Stimulated activated CD8-positive, alpha-beta memory T cell treated with anti-CD3 and anti-CD28 coated beads, Interleukin-15, amount 100 ng/mL, for 1 hour (primary cell): ENCODE data around the gene CACNA2D3.
"Not testable (repeated sequence)": the region's sequence is repeated elsewhere in the genome, so short reads cannot be mapped to it uniquely, and the experiment has no call there.

Experiments
- DNase-seq: peaks from one replicate; pipeline ENCODE4 v3.0.0-alpha.2; 2020; ENCODE audit warnings: low read depth

Gene CACNA2D3

GRCh38 chr3:54573858-54574257, 451.5 kb downstream of the CACNA2D3 start:
- no peak for DNase-seq

DNA sequence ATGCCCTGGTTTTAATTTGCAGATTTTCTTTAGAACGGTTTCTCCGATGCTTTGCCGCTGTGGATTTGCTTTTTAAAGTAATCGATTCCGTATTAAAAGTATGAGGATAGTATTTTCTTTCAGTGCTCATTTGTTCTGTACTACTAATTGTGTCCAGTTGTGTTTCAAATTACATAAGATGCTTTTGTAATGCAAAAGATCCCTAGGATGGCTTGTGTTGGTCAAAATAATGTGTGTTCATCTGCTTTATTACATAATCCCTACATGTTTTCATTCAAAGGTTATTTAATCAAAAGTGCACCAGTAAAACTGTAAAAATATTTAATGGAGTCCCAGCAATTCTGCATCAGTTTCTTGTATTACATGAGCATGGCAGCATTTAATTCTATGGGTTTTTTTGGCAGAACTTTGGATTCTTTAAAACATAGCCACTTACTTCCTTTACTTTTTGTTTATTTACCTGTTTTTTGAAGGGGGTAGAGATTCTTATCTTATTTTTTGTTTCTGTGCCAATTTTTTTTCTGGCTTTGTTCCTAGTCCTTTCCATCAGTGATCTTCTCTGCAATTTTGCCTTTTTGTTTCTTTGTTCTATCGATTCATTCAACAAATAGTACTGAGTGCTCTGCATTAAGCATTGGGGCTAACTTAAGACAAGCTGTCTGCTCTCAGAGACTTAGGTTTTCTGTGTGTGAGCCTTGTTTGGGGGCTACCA, 452.7 kb downstream of the CACNA2D3 start:
- DNase-seq, result no peak

GRCh38 chr3:54575618-54575960, 453.2 kb downstream of the CACNA2D3 start:
- DNase-seq, result no peak

- DNase-seq, result no peak
Observed at GRCh38 chr3:54577313-54577712, 455.0 kb downstream of the CACNA2D3 start.

DNA sequence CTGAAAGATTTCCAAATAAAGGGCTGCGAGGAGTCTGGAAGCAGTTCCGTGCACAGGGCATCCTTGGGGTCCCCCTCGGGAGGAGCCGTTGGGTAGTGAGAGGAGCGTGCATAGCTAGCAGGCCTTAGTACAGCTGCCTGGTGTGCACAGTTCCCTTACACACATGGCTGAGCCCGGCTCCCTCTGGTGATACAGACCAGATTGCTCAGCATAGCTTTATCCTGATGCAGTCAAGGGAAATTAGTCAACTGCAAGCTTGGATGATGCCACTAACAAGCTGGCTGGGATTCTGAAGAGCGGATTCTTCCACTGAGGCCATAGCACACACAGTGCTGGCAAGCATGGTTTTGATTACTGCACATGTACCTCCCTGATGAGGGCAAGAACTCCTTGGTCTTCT, 456.1 kb downstream of the CACNA2D3 start:
- DNase-seq, result no peak

GRCh38 chr3:54580453-54580852, 458.1 kb downstream of the CACNA2D3 start:
- no peak for DNase-seq

DNA sequence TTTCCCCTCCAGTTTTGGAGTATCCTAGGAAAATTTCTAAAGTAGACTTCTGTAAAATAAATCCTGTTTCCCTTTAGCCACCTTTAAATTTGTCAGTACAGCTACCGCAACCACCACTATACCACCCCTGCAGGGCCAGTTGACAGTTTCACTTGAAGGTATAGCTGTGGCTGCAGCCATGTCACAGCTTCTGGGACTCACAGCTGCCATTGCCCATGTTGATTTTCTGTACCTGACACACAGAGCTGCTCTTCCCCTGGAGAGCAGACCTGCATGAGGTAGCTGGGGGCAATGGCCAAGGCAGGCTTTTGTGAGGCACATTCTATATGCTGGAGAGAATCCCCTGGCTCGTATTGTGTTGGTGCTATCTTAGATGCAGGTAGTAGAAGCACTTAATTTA, 460.1 kb downstream of the CACNA2D3 start:
- DNase-seq, result no peak

- DNase-seq, result no peak
Observed at GRCh38 chr3:54591157-54591556, 468.8 kb downstream of the CACNA2D3 start.

DNA sequence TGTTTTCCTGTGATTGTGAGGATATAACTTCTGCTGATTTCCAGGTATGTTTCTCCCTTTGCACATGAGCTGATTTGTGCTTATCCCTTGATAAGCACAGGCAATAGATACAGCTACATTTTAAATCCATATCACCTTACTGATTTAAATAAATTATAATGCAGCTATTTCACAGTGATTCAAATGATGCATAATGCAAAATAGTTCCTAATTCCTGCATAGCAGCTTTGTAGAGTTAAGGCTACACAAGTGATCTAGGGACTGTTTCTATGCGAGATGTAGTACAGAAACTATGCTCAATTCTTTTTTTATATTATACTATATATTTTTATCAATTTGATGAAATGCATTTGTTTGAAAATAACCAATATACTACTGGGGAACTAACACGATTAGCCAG, 471.3 kb downstream of the CACNA2D3 start:
- no peak for DNase-seq

DNA sequence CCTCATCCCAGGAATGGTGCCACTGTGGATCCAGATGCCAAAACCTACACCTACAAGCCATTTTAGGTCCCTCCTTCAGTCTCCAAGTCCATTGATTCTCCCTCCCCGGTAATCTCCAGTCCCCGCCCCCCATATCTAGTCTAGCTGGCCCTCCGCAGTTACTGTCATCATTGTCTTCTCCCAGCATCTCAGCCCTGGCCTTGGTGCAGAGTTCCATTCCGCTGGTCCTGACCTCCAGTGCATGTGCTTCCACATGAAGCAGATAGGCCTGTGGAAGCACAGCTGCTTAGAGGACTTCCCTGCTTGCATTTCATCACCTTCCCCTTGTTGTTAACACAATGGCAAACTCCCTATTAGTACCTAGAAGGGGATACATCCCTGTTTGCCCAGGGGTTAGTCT, 473.7 kb downstream of the CACNA2D3 start:
- no peak for DNase-seq

DNA sequence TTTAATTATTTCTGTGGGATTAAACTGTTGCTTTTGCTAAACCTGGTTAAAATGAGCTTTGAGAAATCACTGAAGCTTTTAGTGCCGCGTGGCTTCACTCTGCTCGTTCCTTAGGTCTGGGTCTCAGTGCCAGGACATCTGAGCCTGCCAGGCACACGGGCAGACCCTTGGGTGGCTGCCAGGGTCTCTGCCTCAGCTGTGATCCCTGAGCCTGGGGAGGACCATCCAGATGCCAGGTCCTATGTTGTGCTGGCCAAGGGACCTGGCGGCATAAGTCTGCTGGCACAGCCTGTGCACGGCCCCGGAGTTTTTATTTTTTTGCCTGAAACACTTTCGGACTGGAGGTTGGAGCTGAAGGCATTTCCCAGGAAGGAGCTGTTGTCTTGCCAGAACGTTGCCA, 477.4 kb downstream of the CACNA2D3 start:
- DNase-seq, result no peak

- no peak for DNase-seq
Observed at GRCh38 chr3:54600441-54601204, 478.3 kb downstream of the CACNA2D3 start.

- no peak for DNase-seq
Observed at GRCh38 chr3:54604495-54604894, 482.1 kb downstream of the CACNA2D3 start.

GRCh38 chr3:54608041-54608440, 485.7 kb downstream of the CACNA2D3 start:
- no peak for DNase-seq

DNA sequence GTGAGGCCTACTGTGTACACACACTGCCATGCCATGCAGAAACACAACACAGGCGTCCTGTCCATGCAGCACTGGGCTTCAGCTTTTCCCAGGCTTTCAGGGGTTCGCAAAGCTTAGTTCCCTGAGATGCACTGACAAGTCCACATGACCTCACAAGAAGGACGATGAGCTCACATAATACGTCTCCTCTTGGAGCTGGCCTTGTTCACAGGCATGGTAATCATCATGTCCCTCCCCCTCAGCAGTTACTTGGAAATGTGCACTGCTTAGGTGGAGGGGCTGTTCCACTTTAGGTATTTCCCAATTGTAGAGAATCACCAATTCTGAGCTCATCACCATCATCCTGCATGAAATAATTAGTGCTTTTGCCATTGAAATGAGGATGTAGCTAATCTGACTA, 496.7 kb downstream of the CACNA2D3 start:
- no peak for DNase-seq

GRCh38 chr3:54619531-54619930, 497.2 kb downstream of the CACNA2D3 start:
- no peak for DNase-seq

GRCh38 chr3:54621184-54621583, 498.8 kb downstream of the CACNA2D3 start:
- DNase-seq, result no peak

DNA sequence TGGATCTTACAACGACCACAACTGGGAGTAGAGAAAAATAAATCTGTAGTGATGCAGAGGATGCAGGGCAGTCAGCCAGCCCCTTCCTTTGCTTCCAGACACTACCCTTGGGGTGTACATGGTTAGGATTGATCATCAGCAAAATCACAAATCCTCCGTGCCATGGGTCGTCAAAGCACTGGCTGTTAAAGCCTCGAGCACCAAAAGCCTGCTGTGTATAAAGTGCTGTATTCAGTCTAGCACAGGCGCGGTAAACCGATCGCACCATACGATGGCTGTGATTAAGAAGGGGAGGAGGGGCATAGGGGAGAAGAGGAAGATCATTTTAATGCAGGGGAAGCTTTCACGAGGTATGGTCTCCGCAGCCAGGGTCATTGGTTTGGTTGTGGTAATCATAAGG, 500.3 kb downstream of the CACNA2D3 start:
- DNase-seq, result no peak

GRCh38 chr3:54625805-54626787, 503.7 kb downstream of the CACNA2D3 start:
- no peak for DNase-seq

DNA sequence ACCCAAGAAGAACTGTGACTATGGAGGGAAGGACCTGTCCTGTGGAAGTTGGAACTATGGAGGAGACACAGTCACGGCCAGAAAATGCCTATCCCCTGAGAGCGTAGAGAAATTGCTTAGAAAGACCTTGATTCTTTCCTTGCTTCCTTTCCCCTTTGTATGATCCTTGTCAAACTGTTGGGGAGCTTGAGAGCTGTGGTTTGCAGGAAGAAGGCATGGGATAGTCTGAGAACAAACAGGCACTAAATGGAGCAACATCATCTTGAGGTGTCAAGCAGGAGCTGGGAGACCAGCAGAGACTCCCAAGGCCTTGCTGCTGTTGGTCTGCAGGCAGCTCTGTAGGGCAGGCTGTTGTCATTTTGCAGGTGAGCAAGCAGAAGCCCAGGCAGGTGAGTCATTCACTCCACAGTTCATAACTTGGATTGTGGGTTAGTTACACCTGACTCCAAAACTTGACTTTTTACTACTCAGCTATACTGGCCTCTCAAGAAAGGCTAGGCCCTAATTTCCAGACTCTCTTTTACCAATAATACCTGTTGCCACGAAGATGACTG, 506.6 kb downstream of the CACNA2D3 start:
- no peak for DNase-seq

DNA sequence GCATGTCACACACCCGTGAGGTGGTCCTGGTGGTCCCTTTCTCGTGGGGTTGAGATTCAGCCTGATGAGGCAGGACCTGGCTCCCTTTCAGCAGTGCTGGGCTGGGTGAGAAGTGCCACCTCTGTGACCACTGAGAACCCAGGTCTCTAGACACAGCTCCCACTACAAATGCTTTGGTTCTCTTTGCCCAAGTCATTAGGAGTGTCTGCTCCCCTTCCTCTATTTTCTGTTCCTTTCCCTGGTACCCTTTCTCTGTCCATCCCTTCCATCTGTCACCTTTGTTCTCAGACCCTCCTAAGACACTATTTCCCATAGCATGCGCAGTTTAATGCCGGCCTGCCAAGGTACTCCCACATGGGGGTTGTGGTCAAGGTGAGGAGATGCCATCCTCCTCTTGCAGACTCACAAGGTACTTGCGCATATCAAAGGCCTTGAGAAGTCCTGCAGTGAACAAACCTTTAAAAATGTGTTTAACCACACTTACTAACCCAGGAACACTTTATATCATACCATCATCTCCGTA, 507.8 kb downstream of the CACNA2D3 start:
- DNase-seq, result no peak

DNA sequence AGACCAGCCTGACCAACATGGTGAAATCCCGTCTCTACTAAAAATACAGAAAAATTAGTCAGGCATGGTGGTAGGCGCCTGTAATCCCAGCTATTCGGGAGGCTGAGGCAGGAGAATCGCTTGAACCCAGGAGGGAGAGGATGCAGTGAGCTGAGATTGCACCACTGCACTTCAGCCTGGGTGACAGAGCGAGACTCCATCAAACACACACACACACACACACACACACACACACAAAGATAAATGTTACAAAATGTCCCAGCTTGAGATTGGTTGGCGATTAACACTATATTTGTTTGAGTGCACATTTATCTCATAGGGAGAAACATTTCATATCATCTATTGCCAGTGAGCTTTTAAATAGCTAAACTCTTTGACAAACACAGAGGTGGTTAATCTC, 508.6 kb downstream of the CACNA2D3 start:
- not testable (repeated sequence) for DNase-seq
